T-helper 2 cell (primary cell): ENCODE data around the gene AEN.

Source experiments
- DNase-seq, 5 experiments: peaks; one replicate each; pipeline versions ENCODE4 v3.0.0 to v3.0.0-alpha.2; 2012 to 2022

AEN gene

DNA sequence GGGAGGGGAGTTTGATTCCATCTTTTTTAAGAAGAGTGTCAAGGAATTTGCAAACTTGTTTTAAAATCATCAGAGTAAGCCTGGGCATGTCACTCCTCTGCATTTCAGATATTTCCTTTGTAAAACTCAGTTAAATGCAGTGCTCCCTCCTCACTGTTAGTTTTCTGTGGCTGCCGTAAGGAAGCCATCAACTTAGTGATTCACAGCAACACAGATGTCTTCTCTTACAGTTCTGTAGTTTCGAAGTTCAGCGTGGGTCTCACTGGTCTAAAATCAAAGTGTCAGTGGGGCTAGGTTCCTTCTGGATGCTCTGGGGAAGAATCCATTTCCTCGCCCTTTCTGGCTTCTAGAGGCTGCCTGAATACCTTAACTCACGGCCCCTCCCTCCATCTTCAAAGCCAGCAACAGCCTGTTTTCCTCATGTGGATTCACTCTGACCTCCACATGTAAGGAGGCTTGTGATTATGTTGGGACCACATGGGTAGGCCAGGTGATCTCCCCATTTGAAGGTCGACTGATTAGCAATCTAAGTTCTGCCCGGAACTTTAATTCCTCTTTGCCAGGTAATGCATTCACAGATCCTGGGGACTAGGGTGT lies 30.1 kb downstream of the AEN start:
- no peak for DNase-seq

DNA sequence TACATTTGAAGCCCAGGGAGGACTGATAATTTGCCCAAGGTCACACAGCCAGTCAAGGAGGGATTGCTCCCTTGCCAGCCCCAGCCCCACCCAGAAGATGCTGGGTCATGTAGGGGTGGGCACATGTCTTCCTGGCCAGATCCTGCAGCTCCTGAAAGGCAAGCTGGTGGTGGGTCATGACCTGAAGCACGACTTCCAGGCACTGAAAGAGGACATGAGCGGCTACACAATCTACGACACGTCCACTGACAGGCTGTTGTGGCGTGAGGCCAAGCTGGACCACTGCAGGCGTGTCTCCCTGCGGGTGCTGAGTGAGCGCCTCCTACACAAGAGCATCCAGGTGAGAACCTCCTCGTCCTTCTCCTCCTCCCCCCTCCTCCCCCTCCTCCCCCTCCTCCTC lies 30.8 kb downstream of the AEN start:
- no peak for DNase-seq

GRCh38 chr15:88652456-88653199 lies 31.5 kb downstream of the AEN start:
- no peak for DNase-seq

DNA sequence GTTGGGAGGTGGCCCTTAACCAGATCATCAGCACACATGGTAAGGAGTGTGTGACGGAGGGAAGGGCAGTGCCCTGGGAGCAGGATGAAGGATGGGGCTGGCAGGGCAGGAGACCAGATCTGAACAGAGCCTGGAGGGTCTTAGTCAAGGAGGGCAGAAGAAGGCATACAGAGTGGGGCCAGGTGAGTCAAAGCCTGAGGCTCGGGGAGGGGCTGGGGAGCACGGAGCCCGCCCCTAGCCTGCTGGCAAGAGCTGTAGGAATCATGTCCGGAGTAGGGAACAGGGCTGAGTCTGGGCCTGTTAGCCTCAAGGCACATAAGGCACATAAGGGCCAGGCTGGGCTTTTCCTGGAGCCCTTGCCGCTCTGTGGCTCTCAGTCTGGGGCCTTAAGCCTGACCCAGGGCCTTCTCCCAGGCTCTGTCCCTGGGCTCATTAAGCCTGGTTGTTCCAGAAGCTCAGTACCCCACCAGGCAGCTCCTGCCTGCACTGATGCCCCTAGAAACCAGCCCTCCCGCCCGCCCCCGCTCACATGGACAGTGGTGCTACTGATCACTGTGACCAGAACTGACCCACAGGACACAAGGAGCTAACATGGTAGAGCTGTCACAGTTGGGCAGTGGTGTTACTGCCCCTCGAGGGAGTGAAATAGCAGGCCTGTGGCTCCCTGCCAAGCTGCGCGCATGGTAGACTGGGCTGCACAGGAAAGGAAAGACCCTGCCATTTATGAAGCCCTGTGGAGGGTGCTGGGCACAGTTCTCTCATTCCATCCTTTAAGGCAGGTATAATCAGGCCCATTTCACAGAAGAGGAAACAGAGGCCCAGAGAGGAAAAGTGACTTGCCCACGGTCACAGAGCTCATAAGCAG lies 32.3 kb downstream of the AEN start:
- DNase-seq = no peak

DNA sequence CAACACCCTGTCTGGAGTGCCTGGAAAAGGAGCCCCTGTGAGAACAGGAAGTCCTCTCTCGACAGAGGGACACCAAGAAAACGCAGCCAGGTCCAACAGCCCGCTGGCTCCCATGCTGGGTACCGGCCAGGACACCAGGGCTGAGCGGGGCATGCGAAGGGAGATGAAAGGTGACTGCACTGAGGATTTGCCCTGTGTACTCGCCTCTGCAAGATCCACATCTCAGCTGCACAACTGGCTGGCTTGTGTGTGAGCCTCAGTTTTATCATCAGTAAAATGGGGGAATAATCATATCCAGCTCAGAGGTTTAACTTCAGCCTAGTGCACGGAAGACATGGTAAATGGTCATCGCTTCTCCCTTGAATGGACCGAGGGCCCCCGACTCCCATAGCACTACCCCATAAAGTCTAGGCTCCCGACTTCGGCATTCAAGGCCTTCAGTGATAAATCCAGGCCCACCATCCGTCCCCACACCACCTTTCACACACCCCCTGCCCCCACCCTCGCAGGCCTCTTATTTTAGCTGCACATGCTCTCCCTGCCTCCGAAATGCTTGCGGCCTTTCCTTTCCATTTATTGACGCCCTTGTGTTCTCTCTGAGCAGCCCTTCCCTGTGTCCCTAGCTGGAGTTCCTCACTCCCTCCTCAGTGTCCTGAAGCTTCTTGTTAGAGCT lies 33.4 kb downstream of the AEN start:
- DNase-seq = no peak

GRCh38 chr15:88655103-88655553 lies 34.0 kb downstream of the AEN start:
- DNase-seq = no peak

- DNase-seq = no peak
These were observed 34.8 kb downstream of the AEN start for GRCh38 chr15:88655800-88656488.

- DNase-seq = no peak
These were observed 35.7 kb downstream of the AEN start for GRCh38 chr15:88656760-88657221.

DNA sequence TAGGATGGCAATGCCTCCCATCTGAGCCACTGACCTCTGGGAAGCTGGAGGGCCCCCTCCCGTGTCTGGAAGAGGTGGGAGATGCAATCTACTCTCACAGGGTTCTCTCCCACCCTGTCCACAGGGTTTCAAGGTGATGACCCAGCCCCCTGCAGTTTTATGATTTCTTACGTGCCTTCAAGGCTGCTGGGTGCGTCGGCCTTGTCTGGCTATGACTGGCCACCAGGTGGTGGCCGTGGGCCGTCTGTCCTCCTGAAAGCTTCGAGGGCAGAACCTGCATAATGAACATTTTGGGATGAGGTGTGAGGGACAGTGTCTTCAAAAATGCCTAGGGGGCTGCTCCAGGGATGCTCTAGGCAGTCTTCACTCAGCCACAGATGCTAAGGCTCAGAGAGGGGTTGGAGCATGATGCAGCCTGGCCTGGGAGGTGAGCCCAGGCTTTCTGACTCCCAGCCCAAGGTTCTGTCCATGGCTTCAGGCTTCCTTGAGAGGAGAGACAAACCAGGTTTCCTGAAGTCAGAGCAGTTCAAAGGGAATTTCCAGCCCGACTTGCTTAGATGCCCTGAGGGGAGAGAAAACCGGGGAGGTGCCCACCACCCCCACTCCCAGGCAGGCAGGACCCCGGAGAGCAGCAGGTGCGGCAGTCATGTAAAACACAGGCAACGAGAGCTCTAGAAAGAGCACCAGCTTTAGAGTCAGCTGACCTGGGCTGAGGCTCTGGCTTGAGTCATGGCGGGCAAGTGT lies 36.4 kb downstream of the AEN start:
- DNase-seq = no peak

- DNase-seq = no peak
These were observed 37.2 kb downstream of the AEN start for GRCh38 chr15:88658070-88658965.

GRCh38 chr15:88658972-88659931 lies 38.1 kb downstream of the AEN start:
- no peak for DNase-seq

DNA sequence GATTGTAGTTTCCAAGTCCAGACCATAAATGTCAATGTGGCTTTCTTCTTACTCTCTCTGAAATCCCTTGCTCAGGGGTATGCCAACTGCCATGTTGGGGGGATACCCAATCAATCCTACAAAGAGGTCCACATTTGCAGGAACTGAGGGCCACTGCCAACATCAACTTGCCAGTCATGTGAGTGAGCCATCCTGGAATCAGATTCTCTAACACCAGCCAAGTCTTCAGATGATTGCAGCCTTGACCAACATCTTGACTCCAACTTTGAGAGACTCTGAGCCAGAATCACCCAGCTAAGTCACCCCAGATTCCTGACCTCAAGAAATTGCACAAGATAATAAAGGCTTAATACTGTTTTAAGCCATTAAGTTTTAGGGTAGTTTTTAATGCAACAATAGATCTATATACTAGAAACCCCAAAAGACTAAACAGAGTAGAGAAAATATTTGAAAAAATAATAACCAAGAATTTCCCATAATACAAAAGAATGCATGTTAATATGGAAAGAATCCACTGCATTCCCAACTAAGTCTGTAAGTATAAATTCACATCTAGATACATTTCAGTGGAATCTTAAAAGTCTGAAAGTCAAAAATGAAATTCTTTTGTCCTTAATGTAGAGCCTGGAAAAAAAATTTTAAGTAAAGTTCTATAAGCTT lies 40.0 kb downstream of the AEN start:
- no peak for DNase-seq

DNA sequence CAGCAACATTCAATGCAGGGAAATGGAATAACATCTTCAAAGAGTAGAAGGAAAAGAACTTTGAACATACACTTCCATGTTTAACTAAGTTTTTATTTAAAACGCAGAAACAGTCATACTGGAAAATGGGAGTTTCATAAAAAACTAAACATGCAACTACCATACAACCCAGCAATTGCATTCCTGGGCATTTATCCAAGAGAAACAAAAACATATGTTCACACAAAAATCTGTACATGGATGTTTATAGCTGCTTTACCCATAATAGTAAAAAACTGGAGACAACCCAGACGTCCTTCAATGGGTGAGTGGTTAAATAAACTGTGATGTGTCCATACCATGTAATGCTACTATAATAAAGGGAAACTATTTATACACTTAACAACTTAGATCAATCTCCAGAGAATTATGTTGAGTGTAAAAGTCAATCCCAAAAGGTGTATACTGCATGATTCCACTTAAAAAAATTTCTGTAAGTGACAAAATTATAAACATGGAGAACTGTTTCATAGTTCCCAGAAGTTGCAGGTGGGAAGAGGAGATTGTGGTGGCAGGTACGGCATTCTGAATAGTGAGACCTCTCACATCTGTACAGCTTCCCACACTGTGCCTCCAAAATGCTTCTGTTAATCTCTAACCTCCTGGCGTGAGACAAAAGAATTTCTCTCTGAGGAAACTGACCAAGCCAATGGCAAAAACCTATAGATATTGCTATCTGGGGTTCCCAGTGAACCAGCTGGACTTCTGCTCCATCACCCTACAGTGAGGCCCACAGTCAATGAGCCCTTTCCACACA lies 40.8 kb downstream of the AEN start:
- no peak for DNase-seq

- no peak for DNase-seq
These were observed 42.0 kb downstream of the AEN start for GRCh38 chr15:88663141-88663621.

DNA sequence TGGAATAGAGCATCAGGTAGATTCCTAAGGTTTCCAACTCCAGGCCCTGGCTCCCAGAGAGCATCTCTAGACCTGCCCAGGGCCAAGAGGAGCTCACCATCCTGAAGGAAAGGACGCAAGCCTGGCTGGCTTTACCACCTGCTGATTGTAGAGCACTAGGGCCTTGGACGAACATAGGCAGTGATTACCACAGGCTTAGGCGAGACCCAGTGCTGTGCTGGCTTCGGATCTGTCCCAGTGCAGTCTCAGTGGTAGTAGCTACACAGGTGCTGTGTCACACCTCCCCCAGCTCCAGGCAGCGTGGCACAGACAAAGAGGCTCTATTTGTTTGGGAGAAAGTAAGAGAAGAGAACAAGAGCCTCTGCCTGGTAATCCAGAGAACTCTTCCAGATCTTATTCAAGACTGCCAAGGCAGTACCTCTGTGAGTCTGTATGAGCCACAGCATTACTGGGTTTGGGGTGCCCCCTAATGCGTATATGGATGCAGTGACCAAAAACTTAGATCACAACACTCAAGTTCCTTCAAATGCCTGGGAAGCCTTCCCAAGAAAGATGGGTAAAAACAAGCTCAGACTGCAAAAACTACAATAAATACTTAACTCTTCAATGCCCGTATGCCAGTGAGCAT lies 43.1 kb downstream of the AEN start:
- peak in 3 of 5 experiments; percentile 36 to 66 (median 48) for DNase-seq

- no peak for DNase-seq
These were observed 53.5 kb downstream of the AEN start for GRCh38 chr15:88674661-88675060.

- no peak for DNase-seq
These were observed 57.6 kb downstream of the AEN start for GRCh38 chr15:88678755-88679154.
